ENCODE results near the gene PCED1B.
"Not testable (repeated sequence)": the region's sequence is repeated elsewhere in the genome, so short reads cannot be mapped to it uniquely, and the experiment has no call there.

Gene PCED1B, protein sequence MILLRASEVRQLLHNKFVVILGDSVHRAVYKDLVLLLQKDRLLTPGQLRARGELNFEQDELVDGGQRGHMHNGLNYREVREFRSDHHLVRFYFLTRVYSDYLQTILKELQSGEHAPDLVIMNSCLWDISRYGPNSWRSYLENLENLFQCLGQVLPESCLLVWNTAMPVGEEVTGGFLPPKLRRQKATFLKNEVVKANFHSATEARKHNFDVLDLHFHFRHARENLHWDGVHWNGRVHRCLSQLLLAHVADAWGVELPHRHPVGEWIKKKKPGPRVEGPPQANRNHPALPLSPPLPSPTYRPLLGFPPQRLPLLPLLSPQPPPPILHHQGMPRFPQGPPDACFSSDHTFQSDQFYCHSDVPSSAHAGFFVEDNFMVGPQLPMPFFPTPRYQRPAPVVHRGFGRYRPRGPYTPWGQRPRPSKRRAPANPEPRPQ

DNA sequence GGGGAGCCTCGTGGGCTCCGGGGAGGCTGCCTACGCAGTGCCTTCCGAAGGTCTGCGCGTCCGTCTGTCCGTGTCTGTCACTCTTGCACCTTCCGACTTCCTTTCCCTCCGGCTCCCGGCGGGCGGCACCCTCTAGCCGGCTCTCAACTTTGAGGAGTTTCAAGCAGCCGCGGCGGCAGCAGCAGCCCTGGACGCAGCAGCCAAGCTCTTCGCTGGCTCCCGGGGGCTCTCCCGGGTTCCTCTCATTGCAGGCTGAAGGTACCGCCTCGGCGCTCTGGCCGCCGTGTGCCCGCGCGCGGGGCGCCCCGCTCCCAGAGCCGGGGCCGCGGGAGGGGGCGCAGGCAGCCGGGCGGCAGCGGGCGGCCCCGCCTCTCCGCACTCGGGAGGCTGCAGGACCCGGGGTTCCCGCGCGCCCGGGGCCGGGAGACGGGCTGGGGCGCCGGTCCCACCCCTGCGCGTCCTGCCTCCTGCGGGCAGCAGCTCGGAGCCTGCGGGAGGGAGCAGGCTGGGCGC is at the start of gene PCED1B, which contains the start of gene AMIGO2:
TSS of gene PCED1B (plus strand) at position 154 of the 513 bp plus-strand sequence. CDS start 155,443 bp downstream, outside the sequence.
TSS of gene AMIGO2 (minus strand) at position 492 of the 513 bp plus-strand sequence. CDS start 957 bp downstream, outside the sequence.
- DNase-seq (ENCODE audit: low read depth), result peak; percentile 34

DNA sequence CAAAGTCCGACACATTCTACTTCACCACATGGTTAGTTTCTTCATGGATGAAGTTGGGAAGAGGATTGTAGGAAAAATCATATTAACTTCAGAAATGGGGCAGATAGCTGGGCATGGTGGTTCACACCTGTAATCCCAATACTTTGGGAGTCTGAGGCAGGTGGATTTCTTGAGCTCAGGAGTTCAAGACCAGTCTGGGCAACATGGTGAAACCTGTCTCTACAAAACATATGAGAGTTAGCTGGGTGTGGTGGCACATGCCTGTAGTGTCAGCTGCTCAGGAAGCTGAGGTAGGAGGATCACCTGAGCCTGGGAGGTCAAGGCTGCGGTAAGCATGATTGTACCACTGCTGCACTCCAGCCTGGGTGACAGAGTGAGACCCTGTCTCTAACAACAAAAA is 49.5 kb upstream of the PCED1B start:
- DNase-seq (ENCODE audit: low read depth), result no peak

DNA sequence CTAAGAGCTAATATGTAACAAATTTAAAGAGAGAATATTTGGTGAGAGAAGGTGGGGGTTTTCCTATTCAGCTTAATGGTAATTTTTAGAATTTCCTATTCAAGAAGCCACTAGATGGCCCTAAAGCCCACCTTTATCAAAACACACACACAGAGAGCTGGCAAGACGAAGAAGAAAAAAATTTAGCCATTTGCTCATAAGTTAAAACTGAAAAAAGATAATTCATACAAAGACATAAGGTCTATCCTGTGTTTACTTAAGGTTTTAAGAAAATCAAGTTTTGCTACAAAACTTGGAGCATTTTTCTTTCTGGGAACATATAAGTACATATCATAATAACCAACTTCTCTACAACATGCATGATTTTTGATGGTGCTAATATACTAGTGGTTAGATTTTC is 46.8 kb upstream of the PCED1B start:
- DNase-seq (ENCODE audit: low read depth), result no peak

DNA sequence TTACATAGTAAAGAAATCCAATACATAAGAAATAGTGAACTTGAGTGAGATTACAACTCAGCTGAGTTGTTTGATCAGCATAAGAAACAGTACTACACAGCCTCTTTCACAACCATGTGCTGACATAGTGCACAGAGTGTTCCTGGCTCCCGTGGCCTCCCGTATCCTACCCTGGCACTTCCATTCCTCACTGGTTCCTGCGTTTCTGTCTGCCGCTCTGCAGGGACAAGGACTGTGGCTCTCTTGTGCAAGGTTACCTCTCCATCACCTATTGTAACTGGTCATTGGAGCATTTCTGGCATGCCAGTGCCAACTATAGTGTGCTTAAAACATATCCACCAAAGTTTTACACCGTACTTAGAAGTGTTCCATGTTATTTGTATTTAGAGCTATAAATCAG is 46.3 kb upstream of the PCED1B start:
- no peak for DNase-seq (ENCODE audit: low read depth)

DNA sequence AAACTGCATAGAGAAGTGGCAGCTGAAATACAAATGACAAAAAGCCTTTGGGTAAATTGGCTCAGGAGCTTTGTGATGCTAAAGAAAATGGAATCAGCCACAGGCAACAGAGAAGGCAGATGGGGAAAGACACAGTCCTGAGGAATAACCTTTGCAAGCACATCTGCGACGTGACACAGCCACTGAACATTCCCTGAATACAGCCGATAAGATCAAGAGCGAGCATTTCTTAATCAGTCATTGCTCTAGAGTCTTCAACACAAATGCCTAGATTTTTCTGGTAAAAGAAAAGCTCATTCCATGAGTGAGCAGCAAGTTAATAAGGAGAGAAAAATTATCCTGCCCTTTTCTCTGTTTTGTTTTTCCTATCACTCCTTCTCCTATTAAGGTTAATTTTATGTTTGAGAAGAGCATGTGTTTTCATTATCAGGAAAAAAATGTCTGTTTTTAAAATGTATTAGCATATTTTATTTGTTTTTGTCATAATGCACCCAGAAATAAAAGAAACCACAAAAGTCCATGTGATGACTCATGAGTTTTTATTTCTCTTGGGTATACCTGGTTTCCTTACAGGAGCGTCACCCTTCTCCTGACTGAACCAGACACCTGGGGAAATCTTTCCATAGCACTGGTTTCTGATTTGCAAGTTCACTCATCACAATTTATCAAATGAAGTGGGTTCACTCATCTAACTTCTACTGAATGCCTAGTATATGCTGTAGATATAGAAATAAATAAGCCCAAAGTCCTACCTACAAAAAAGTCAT is 45.4 kb upstream of the PCED1B start:
- no peak for DNase-seq (ENCODE audit: low read depth)

DNA sequence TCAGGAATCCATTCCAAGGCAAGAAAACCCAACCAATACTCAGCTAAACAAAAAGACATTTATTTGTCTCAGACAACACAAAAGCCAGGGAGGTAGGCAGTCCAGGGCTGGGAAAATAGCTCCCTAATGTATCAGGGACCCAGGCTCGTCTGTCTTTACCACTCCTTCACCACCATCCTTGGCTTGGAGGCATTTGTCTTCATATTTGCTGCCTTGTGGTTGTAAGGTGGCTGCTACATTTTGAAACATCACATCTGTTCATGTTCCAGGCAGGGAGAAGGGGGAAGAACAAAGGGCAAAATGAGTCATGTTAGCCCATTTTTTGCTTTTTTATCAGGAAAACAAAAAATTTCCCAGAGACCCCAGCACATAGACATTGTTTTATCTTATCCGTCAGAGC is 44.8 kb upstream of the PCED1B start:
- no peak for DNase-seq (ENCODE audit: low read depth)

DNA sequence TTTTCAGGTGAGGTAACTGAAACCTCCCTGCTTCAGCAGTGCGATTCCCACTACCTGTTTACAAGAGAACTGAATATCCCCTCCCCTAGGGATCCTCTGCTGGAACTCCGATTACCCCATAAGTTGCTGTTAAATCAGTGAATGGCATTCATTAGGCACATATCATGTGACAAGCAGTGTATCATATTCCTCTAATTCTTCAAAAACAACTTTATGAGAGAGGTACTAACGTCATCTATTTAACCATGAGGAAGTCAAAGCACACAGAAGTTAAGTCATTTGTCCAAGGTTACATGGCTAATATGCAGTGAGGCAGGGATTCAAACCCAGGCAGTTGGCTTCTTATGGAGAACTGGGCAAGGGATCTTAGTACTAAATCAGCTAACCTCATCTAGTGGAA is 43.9 kb upstream of the PCED1B start:
- DNase-seq (ENCODE audit: low read depth), result no peak

DNA sequence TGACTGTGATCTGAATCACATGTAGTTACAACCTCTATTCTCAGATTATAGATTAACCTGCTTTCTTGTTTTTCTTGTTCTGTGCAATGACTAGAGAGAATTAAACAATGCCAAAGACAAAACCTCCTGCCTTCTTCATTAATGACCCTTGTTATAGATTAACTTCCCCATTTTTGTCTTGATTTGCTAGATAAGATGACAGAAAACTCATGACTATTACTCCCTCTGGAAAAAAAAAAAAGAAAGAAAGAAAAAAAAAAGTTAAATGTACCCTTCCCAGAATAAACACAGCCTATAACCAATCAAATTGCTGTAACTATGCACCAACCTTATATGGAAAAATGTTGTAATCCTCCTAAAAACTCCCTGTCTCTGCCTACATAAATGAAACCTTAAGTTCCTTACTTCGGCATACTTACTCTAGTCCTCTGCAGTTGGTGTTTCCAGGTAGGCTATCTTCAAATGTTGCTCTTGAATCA is 41.1 kb upstream of the PCED1B start:
- no peak for DNase-seq (ENCODE audit: low read depth)

DNA sequence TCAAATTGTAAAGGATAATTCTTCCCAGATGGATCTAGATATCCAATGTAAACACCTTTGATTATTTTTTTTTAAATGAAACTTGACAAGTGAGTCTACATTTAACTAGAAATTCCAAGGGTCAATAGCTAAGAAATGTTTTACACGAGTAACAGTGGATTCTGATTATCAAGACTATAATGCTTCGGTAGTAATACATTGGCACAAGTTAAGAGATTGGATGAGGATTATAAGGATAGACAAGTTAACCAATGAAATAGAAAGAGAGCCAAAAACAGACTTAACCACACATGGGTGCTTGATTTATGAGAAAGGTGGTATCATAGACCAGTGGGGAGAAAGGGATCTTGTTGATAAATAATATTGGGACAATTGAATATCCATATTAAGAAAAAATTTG is 40.3 kb upstream of the PCED1B start:
- no peak for DNase-seq (ENCODE audit: low read depth)

DNA sequence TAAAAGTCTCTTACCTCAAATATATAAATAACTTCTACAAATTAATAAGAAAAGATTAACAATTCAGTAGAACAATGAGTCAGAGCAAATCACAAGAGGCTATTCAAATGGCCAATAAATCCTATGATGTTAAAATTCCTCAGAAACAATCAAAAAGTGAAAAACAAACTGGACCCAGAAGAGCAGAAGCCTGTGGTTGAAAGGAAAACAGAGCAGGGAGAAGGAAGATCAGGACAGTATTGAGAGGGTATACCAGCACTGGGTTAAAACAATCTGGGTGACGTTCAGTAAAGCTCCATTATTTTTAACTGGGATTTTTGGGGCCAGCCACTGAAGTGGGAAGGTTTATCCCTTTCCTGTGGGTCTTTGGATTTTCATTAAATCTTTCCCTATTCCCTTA is 39.7 kb upstream of the PCED1B start:
- no peak for DNase-seq (ENCODE audit: low read depth)

DNA sequence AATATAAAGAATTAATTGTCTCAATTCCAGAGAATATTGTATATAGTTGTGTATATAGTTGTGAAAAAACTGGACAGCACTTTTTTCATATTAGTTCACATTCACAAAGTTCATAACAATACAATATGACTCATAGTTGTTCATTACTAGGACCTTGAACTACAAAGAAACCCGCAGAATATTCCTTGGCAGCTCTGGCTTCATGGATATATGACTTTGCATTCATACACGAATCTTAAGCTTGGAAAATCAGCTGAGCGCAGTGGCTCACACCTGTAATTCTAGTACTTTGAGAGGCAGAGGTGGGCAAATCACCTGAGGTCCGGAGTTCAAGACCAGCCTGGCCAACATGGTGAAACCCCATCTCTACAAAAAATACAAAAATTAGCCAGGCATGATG is 38.1 kb upstream of the PCED1B start:
- DNase-seq (ENCODE audit: low read depth), result no peak

DNA sequence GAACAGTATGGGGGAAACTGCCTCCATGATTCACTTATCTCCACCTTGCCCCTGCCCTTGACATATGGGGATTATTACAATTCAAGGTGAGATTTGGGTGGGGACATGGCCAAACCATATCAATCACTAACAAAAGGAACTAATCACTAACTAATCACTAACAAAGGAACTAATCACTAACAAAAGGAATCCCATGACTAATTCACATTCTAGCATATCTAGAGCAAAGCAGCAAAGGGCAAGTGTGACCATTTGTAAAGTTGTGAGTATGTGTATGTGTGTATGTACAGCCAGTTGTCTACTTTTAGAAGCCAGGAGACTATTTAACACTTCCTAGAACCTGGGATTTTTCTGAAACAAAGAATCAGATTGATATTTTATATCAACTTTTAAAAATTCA is 30.9 kb upstream of the PCED1B start:
- no peak for DNase-seq (ENCODE audit: low read depth)

DNA sequence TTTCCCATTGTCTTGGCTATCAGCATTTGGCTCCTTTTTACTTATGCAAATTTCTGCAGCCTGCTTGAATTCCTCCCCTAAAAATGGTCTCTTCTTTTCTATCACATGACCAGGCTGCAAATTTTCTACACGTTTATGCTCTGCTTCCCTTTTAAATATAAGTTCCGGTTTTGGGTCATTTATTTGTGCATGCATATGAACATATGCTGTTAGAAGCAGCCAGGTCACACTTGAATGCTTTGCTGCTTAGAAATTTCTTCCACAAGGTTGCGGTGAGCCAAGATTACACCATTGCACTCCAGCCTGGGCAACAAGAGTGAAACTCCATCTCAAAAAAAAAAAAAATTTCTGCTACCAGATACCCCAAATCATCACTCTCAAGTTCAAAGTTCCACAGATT is 28.1 kb upstream of the PCED1B start:
- not testable (repeated sequence) for DNase-seq (ENCODE audit: low read depth)

DNA sequence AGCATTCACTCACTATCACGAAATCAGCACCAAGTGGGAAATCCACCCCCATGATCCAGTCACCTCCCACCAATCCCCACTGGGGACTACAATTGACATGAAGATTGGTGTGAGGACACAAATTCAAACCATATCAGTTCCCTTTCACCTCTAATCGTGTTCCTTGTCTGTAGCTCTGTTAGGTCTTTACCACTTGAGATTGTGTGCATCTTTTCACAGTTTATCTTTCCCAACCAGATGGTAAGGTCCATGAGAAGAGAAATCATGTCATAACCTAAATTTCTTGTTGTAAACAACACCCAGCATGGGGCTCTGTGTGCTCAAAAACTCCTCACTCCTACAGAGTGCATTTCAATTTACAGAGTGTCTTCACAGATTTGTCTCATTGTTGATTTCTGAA is 27.1 kb upstream of the PCED1B start:
- no peak for DNase-seq (ENCODE audit: low read depth)

DNA sequence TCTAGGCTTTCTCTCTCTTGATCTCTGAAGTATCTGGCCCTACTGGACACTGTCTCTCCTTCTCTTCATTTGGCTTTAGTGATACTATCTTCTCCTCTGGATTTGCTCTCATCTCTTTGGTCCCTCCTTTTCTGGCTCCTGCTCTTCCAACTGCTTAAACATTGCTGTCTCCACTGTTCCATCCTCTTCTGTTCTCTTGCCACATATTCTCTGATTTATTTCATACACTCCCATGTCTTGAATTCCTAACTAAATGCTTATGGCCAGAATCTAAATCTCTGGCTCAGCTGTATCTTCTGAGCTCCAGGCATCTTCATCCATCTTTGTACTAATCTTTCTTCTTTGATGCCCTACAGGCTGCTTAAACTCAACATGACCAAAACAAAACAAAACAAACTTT is 25.5 kb upstream of the PCED1B start:
- DNase-seq (ENCODE audit: low read depth), result no peak

DNA sequence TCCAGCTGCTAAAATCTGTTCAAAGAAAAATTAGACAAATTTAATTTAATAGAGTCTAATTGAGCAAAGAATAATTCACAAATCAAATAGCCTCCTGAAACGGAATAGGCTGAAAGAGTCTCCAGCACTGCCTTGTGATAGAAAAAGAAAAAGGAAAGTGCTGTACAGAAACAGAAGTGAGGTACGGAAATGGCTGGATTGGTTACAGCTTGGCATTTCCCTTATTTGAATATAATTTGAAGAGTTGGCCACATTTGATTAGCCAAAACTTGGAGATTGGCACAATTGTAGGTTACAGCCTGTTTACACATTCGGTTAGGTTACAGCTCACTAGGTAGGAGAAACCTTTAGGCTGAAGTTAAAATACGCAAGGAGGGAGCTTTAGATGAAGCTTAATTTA is 24.8 kb upstream of the PCED1B start:
- no peak for DNase-seq (ENCODE audit: low read depth)

DNA sequence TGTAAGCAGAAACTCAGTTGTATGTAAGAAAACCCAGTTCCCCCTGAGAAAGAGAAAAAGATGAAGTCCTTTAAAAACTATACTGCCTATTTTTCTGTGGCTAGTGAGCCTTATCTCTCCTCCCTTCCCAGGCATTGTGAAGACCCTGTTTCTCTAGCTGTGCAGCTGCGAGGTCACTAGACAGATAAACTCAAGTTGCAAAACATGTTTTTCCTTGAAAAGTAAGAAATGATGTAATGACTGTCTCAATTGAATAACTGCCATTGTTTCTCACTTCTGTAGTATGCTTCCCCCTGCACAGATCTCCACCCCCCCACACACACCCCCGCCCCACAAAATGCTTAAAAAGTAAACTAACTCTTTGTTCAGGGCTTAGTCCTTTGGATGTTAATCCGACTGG is 23.6 kb upstream of the PCED1B start:
- DNase-seq (ENCODE audit: low read depth), result not testable (repeated sequence)

DNA sequence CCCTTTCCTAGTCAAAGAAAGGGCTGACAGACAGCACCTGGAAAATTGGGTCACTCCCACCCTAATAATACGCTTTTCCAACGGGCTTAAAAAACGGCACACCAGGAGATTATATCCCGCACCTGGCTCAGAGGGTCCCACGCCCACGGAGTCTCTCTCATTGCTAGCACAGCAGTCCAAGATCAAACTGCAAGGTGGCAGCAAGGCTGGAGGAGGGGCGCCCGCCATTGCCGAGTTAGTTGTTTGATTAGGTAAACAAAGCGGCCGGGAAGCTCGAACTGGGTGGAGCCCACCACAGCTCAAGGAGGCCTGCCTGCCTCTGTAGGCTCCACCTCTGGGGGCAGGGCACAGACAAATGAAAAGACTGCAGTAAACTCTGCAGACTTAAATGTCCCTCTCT is 22.5 kb upstream of the PCED1B start:
- DNase-seq (ENCODE audit: low read depth), result not testable (repeated sequence)

DNA sequence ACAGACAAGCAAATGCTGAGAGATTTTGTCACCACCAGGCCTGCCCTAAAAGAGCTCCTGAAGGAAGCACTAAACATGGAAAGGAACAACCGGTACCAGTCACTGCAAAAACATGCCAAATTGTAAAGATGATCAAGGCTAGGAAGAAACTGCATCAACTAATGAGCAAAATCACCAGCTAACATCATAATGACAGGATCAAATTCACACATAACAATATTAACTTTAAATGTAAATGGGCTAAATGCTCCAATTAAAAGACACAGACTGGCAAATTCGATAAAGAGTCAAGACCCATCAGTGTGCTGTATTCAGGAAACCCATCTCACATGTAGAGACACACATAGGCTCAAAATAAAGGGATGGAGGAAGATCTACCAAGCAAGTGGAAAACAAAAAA is 20.8 kb upstream of the PCED1B start:
- not testable (repeated sequence) for DNase-seq (ENCODE audit: low read depth)

DNA sequence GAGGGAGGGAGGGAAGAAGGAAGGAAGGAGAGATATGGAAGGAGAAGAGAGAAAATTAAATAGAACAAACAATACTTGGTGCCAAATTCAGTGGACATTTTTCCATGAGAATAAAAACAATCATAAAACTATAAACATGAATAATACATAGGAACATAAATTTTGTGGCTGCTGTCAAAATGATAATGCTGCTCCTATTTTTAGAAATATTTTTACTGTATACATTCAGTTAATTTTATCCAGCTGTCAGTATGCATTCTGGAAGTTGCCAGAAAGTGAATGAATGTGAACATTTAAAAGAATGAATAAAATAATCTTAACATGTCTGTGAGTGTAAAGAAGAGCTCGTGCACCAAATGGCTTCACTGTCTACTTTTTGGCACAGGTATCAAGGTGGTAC is 13.9 kb upstream of the PCED1B start:
- DNase-seq (ENCODE audit: low read depth), result no peak

DNA sequence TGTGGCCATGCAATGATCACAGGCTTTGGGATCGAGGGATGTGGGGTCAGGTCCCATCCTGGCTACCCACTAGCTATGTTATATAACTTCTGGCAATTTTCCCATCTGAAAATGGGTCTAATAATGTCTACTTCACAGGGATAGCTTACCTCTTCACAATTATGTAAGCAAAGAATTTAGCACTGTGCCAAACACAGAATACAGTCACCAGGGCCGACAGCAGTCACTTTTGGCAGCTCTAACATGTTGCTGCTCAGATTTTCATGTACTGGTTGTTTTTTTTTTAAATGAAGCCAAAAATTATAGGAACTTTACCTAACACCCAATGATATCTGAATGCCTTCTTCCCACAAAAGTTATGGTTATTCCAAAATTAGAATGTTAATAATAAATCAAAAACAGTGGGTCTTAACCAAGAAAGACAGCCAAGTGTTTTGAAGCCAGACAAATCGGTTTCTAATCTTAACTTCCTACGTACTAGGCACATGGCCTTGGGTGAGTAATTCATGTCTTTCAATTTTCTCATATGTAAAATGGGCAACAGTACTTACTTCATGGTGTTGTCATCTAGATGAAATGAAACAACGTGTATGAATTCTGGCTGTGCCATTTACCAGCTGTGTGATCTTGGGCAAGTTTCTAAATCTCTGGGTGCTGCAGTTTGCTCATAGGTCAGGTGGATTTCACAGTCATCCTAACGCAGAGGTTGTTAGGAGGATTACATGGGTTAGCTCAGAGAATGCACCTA is 13.0 kb upstream of the PCED1B start:
- no peak for DNase-seq (ENCODE audit: low read depth)

DNA sequence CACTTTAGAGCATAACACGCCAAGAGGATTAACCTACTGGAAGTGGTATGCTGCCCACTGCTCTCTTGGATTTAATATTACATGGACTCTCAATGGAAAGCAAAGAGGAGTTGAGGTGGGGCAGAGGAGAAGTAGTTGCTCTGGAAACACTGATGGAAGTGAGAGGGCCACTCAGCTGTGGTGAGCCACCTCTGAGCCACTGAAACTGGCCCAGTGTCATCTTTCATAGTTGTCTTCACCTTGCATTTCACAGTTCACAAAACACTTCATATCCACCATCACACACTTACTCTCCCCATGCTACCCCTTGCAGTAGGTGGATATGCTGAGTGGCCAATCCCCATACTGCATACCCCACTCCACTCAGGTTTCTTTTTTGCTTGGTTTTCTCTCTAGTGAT is 12.2 kb upstream of the PCED1B start:
- DNase-seq (ENCODE audit: low read depth), result no peak

All from stimulated activated CD8-positive, alpha-beta memory T cell treated with anti-CD3 and anti-CD28 coated beads, Interleukin-15, amount 100 ng/mL, for 1 hour (primary cell).